Activated CD4-positive, alpha-beta T cell treated with anti-CD3 and anti-CD28 coated beads, Interleukin-2, amount 50 U/mL, for 48 hours (primary cell): Measurements from ENCODE around the gene FCRL4.

ENCODE experiments used
- DNase-seq, 2 experiments: peaks; one replicate each; pipeline ENCODE4 v3.0.0-alpha.2; 2020

FCRL4 gene

GRCh38 chr1:157597959-157598667, at the start of gene FCRL4:
Gene FCRL4, minus strand, starts transcription at chr1:157598085. Its CDS starts 141 bp downstream, at chr1:157597944.
- DNase-seq = no peak

GRCh38 chr1:157646144-157646543, 48.3 kb upstream of the FCRL4 start:
- no peak for DNase-seq

DNA sequence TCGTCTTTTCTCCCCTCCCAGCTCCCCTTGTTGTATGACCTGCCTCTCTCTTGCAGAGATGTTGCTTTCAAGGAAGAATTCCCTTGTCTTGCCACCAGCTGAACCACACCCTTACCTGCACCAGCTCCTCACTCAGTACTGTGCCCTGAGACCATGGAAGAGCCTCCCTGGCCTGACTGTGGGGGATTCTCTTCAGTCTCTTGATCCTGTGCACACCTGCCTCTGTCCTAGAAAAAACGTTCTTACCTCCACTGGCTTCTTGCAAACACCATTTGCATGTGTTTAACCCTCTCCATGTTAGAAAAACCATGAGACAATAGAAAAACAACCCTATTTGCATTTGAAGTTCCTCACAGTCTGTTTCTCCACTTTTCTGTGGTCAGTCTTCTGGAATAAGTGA, 43.3 kb upstream of the FCRL4 start:
- DNase-seq = no peak

- DNase-seq = no peak
Measured at GRCh38 chr1:157639800-157640199, 41.9 kb upstream of the FCRL4 start.

- no peak for DNase-seq
Measured at GRCh38 chr1:157628773-157629172, 30.9 kb upstream of the FCRL4 start.

GRCh38 chr1:157626099-157626498, 28.2 kb upstream of the FCRL4 start:
- DNase-seq = peak; percentile 12 to 32

- no peak for DNase-seq
Measured at GRCh38 chr1:157624471-157624870, 26.6 kb upstream of the FCRL4 start.

- no peak for DNase-seq
Measured at GRCh38 chr1:157622471-157622870, 24.6 kb upstream of the FCRL4 start.

GRCh38 chr1:157618190-157618589, 20.3 kb upstream of the FCRL4 start:
- no peak for DNase-seq

DNA sequence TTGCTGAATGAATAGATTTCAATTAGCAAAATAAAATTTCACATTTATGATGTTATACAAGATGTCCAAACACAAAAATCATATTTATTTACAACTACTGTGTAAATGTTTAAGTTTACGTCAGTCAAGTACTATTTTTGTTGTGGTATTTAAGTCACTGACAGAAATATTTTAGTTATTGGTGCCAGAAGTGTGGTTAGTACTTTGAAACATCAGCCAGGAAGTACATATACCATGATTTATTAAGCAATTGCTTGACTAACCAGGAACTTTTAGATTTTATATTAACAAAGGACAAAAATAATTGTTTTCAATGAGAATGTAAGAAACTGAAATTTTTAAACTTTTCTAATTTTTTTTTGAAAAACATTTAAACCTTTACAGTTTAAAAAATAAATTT, 2.4 kb upstream of the FCRL4 start:
- DNase-seq = no peak

DNA sequence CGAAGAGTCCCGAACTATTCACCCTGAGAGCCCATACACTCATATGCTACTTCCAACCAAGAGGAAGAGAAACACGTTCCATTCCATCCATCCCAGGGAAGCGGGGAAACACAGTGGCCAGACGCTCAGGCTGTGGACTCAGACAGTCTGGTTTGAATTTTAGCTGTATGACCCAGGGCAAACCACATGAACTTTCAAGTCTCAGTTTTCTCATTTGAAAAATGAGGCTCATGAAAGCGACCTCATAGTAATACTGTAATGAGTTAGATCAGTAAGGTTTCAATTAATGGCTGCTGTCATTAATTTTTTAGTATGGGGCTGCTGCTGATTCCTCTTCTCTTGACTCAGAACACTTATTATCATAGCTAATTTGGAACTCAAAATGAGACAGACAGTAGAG, 1.5 kb downstream of the FCRL4 start:
- no peak for DNase-seq

- no peak for DNase-seq
Measured at GRCh38 chr1:157595356-157595755, 2.5 kb downstream of the FCRL4 start.

DNA sequence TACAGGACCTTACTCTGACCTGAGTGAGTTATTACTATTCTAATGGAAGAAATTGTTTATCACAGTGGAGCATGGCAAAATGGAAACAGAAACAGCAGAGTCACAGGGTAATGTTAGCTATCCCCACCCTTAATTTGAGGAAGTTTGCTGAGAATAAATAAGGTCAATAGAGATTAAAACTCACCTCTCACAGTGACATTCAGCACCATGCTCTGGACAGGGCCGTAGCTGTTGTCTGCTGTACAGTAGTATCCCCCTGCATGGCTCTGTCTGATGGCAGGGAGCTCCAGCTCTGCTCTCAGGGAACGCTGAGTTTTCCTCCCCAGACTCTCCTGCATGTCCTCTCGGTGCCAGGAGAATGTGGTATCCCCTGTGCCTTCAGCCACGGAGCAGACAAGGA, 11.9 kb downstream of the FCRL4 start:
- no peak for DNase-seq

- no peak for DNase-seq
Measured at GRCh38 chr1:157584503-157584902, 13.4 kb downstream of the FCRL4 start.

- DNase-seq = no peak
Measured at GRCh38 chr1:157580828-157581210, 17.1 kb downstream of the FCRL4 start.

DNA sequence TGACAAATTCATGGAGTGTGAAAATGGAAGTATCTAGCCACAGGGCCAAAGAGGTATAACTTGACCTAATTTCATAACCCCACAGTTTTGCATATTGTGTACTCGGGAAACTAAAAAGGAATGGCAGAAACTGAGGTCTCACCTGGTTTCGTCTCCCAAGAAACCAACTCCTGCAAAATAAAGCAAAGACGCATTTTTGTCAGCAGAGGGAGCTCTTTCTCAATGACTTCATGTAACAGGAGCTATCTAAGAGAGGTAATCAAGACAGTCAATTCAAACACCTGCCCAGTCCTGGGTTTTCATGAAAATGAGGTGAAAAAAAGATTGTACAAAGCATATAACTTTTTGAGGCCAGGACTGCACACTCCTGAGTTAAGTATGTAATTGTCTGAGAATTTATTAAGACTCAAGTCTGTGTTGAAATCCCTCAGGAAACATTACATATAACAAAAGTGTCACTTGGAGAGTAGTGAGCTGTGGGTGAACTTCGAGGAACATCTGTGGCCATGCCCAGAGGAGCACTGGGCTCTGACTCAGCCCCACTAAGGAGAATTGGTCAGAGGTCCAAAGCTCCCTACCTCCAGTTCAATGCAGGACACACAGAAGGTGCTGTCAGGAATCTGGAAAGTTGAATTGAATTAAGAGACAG, 17.6 kb downstream of the FCRL4 start:
- DNase-seq = no peak

GRCh38 chr1:157577420-157577819, 20.5 kb downstream of the FCRL4 start:
- no peak for DNase-seq

DNA sequence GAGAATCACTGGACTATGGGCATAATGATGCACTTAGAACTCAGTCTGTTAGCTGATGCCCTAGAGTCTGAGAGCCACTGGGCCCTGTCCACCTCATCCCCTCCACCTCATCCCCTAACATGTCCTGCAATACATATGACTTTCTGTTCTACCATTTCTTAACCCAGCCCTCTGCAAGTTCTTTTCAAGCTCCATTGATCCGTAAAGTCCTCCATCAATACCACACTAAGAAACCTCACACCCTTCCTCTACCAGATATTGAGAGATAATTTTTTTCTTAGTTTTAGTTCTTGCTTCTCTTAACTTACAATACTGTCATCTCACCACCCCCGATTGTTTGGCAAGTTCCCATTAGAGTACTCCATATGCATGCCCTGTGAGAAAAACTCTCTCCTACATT, 22.1 kb downstream of the FCRL4 start:
- DNase-seq = no peak

DNA sequence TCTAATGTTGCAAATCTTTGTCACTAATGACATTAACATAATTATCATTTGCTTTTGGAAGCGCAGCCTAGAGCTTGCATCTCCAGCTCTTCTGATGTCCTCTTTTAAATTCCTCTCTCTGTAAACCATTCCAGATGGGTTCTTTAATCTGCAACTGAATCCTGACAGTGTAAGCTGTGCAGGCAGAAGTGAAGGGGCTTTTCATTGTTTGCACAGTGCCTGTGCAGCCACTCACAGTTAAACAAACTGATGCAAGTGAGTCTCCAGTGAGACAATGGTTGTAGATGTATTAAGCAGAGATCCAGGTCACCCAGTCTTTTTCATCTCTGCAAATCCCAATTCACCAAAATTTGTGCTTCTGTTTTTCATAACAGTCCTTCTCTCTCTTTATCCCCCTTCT, 23.0 kb downstream of the FCRL4 start:
- no peak for DNase-seq

- DNase-seq = no peak
Measured at GRCh38 chr1:157566484-157567300, 31.2 kb downstream of the FCRL4 start.

- no peak for DNase-seq
Measured at GRCh38 chr1:157562515-157562914, 35.4 kb downstream of the FCRL4 start.

DNA sequence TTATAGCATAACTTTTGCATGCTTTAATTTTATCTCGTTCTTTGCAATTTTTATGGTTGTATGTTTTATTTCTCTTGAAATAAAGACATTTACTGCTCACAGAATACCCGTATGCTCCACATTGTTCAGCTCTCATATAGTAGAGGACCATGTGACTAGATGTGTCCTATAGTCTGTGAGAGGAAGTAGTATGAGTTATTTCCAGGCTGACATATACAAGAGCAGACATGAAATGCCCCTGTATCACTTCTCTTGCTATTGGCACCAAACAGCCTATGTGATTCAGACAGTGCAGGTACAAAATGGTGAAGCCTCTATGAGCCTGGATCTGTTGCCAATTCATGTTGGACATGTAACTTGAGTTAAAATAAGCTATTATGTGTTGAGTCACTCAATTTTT, 39.8 kb downstream of the FCRL4 start:
- no peak for DNase-seq

DNA sequence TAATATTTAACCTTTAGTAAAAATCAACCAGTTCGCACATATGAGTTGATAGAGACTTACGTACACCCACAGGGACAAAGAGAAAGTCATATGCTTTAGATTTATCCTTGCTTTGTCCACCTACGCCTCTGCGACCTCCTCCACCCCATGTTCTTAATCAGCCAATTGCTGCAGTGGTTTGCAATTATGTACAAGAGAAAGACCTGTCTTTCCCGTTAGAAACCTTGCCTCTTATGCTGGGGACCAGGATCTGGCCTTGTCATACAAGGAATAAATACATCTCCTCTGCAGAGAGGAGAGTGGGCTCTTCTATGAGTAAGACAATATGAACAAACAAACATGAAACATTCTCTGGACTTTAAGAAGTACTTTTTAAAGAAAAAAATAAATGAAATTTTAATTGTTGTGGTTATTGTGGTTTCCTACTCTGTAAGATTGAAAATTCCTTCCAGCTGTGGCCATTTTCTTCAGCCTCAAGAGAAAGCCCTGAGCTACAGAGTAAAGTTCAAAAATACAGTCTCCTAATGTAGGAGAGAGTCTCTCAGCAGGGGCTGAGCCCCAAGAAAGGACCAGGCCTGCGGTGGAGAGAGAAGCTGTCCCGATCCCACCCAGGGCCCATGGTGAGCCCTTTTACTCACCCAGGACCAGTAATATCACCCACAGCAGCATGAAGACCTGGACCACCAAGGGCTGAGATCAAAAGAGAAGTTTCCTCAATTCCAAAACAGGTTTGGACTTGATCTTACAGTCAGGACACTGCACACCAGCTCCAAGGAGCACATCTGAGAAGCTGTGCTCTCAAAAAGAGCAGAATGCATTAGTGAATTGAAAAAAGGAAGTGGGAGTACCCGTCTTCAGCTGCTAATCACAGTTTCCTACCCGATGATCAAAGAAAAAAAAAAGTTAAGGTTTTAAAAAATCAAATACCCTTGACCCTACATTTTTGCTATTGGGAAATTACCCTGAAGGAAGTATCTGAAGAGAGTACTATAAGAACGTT, 45.9 kb downstream of the FCRL4 start, which contains the start of gene FCRL5:
FCRL5 (minus strand) TSS at position 822 of the 1,000 bp plus-strand sequence; CDS start at position 669, 153 bp downstream.
- DNase-seq = no peak
